GM13976 (cell line): ENCODE measurements around the gene RYR3.

Source experiments
- DNase-seq: peaks from one replicate; pipeline ENCODE4 v3.0.0; 2012; ENCODE audit warnings: low spot score
- CTCF ChIP-seq: IDR thresholded peaks from 2 replicates; pipeline ENCODE4 v1.5.1; 2012; ENCODE audit warnings: borderline replicate concordance, mild to moderate bottlenecking; ENCODE audit not compliant: insufficient read depth; ENCODE audit errors: extremely low read depth, missing control alignments, control extremely low read depth
- in situ Hi-C: fragments of 300-500 bp; cut with MboI; formaldehyde crosslinking; loops from one replicate; pipeline ENCODE4 v1.12.0; 2022; ENCODE audit warnings: low sequenced_read_pairs, mixed read lengths, inconsistent platforms; ENCODE audit not compliant: unreplicated experiment

RYR3 gene

GRCh38 chr15:33476908-33477307 lies 166.1 kb downstream of the RYR3 start:
- in situ Hi-C loops = no loop called here
- TF ChIP-seq CTCF = no peak
- no peak for DNase-seq

GRCh38 chr15:33489335-33489734 lies 178.6 kb downstream of the RYR3 start:
- no peak for DNase-seq
- in situ Hi-C loops = no loop called here
- TF ChIP-seq CTCF = no peak

GRCh38 chr15:33490703-33491102 lies 179.9 kb downstream of the RYR3 start:
- no peak for DNase-seq
- in situ Hi-C loops = no loop called here
- no peak for TF ChIP-seq CTCF

GRCh38 chr15:33492434-33493052 lies 181.8 kb downstream of the RYR3 start:
- no peak for DNase-seq
- in situ Hi-C loops = no loop called here
- TF ChIP-seq CTCF = no peak

GRCh38 chr15:33494306-33494705 lies 183.5 kb downstream of the RYR3 start:
- no peak for TF ChIP-seq CTCF
- in situ Hi-C loops = no loop called here
- DNase-seq = no peak

- TF ChIP-seq CTCF = no peak
- in situ Hi-C loops = no loop called here
- no peak for DNase-seq
Measured at GRCh38 chr15:33500432-33501195, 189.8 kb downstream of the RYR3 start.
